ENCODE measurements around the gene SIX2. TPM values are rescaled to one million over a fixed set of nuclear protein-coding genes. Genes with fewer than 3 reads are reported as not detected.

SIX2 gene
- total and polyA plus RNA-seq, 2 of the 13 experiments (the other 11 are each of a cell fraction or from before 2014, with no cell fraction given) = not detected

GRCh38 chr2:45004562-45005191 is 4.6 kb downstream of the SIX2 start (continued):
- TF ChIP-seq, protein P1, sequence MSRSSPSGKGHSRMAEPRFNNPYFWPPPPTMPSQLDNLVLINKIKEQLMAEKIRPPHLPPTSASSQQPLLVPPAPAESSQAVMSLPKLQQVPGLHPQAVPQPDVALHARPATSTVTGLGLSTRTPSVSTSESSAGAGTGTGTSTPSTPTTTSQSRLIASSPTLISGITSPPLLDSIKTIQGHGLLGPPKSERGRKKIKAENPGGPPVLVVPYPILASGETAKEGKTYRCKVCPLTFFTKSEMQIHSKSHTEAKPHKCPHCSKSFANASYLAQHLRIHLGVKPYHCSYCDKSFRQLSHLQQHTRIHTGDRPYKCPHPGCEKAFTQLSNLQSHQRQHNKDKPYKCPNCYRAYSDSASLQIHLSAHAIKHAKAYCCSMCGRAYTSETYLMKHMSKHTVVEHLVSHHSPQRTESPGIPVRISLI (CRISPR knock-in tag; IDR thresholded peaks at IDR 0.05; ENCODE audit: borderline replicate concordance) = no peak
- TF ChIP-seq SSRP1 (CRISPR knock-in tag; IDR thresholded peaks at IDR 0.05) = no peak
- no peak for TF ChIP-seq GFI1 (CRISPR knock-in tag; IDR thresholded peaks at IDR 0.05; ENCODE audit: borderline replicate concordance)

DNA sequence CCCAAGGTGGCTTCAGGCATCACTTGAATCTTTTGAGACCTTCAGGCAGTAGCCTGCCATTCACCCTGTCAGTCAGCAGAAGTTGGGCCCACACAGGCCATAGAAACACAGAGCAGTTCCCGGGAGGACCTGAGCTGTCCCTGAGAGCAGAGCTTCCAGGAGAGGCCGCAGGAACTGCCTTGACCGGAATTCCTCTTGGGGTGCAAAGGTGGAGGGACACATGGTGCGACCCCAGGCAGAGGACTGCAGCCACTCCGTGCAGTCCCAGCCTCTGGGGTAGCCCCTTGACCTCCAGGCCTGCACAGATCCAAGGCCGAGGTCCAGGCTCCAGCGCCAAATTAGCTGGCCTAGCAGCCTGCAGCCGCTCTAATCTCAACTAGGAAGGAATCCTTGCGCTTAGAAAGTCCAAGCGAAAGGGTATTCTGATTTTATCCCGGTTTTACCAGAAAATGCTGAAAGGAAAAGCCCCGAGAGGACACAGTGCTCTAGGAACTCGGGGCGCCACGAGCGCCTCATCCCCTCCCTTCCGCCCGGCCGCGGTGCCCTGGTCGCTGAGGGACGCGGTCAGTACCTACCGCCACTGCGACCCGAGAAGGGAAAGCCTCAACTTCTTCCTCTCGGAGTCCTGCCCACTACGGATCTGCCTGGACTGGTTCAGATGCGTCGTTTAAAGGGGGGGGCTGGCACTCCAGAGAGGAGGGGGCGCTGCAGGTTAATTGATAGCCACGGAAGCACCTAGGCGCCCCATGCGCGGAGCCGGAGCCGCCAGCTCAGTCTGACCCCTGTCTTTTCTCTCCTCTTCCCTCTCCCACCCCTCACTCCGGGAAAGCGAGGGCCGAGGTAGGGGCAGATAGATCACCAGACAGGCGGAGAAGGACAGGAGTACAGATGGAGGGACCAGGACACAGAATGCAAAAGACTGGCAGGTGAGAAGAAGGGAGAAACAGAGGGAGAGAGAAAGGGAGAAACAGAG is 5.4 kb downstream of the SIX2 start:
- in situ Hi-C loops (cut with HindIII; ENCODE audit: extremely low pct_ligation_motif_present, low pct_unique_long_range_greater_than_20kb) = no loop called here
- BruUV-seq (replicated peaks) = no TSS peak
- peaks cover 9 to 85% of the 10 kb centered on the region in 2 experiments for H3K27me3 ChIP-seq (ENCODE audit: control insufficient read depth in 1 of 2, insufficient read depth in 2 of 2, low read length in 2 of 2)
- ATAC-seq (no peak), DNase-seq (ENCODE audit: low spot score) (no peak), FAIRE-seq (no peak)
- no peaks in the 10 kb centered on the region for H3K79me2 ChIP-seq (ENCODE audit: insufficient read depth, low read length)
- H3K36me3 ChIP-seq (replicated peaks in 1 of 2; ENCODE audit: control insufficient read depth in 1 of 2, insufficient read depth in 2 of 2, low read length in 2 of 2) = no peaks in the 10 kb centered on the region
- no peak overlapping the region for H2AFZ ChIP-seq (ENCODE audit: low read length)
- no peak overlapping the region for H3K4me3 ChIP-seq (replicated peaks in 1 of 3; ENCODE audit: insufficient read depth in 1 of 3, low read depth in 2 of 3, low read length in 3 of 3)
- no peaks in the 10 kb centered on the region for H3K9me3 ChIP-seq (ENCODE audit: low read length)
- no peak overlapping the region for H3K4me2 ChIP-seq (ENCODE audit: low read depth, low read length)
- WGBS (ENCODE audit: low lambda C conversion rate) = 68% methylated on average over 40 of the region's 41 CpGs
- H3K27ac ChIP-seq (ENCODE audit: extremely low read length, insufficient read depth, low read length) = no peak overlapping the region
- TF ChIP-seq SOX6 (IDR thresholded peaks at IDR 0.05) (no peak), SOX6 (CRISPR knock-in tag; IDR thresholded peaks at IDR 0.05) (no peak), ZNF605 (CRISPR knock-in tag; IDR thresholded peaks at IDR 0.05) (no peak), HDAC2 (CRISPR knock-in tag; IDR thresholded peaks at IDR 0.05) (no peak), KLF11 (CRISPR knock-in tag; IDR thresholded peaks at IDR 0.05) (no peak), ZNF773 (CRISPR knock-in tag; IDR thresholded peaks at IDR 0.05; ENCODE audit: borderline replicate concordance) (no peak), NRL (CRISPR knock-in tag; IDR thresholded peaks at IDR 0.05; ENCODE audit: borderline replicate concordance) (no peak), TGIF2 (CRISPR knock-in tag; IDR thresholded peaks at IDR 0.05) (no peak)
- TF ChIP-seq, protein P1 (CRISPR knock-in tag; IDR thresholded peaks at IDR 0.05; ENCODE audit: borderline replicate concordance) = no peak
- TF ChIP-seq, protein P2, sequence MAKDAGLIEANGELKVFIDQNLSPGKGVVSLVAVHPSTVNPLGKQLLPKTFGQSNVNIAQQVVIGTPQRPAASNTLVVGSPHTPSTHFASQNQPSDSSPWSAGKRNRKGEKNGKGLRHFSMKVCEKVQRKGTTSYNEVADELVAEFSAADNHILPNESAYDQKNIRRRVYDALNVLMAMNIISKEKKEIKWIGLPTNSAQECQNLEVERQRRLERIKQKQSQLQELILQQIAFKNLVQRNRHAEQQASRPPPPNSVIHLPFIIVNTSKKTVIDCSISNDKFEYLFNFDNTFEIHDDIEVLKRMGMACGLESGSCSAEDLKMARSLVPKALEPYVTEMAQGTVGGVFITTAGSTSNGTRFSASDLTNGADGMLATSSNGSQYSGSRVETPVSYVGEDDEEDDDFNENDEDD (CRISPR knock-in tag; IDR thresholded peaks at IDR 0.05; ENCODE audit: borderline replicate concordance) = no peak
- H3K4me1 ChIP-seq (ENCODE audit: insufficient read depth, low read length) = no peaks in the 10 kb centered on the region
- ChIA-PET CTCF (ENCODE audit: low intra/inter-chr PET ratio, low total read pairs) (no interaction called here), POLR2A (no interaction called here)
- intact Hi-C loops (cut with micrococcal nuclease; ENCODE audit: unreplicated experiment) = no loop called here
- H3K9ac ChIP-seq (ENCODE audit: insufficient read depth, low read depth, low read length) = no peak overlapping the region
- no peaks in the 10 kb centered on the region; the same call in 1 of the 2 replicates for H4K20me1 ChIP-seq (ENCODE audit: insufficient read depth, low read length)

Measured in HepG2 (cell line).